ENCODE results near the gene RHBDF2. TPM values are rescaled to one million over a fixed set of nuclear protein-coding genes. Genes with fewer than 3 reads are reported as not detected.
A peak's percentile ranks its signal among the peaks of the same experiment; 100 is the strongest.

Gene RHBDF2
- total RNA-seq, 1 donor from 2014 or later: 17.5 TPM

GRCh38 chr17:76452660-76453430 is 48.4 kb downstream of the RHBDF2 start, which contains the start of gene UBE2O:
Gene UBE2O (minus strand): TSS chr17:76453152. CDS start chr17:76453141, 11 bp downstream.
- DNase-seq (ENCODE audit: extremely low spot score, unreplicated experiment): peak; percentile 96
- no peaks in the 10 kb centered on the region for H3K27me3 Mint-ChIP-seq (ENCODE audit: unreplicated experiment)
- H3K9me3 Mint-ChIP-seq (ENCODE audit: unreplicated experiment): no peaks in the 10 kb centered on the region

GRCh38 chr17:76452127-76452659 is 49.0 kb downstream of the RHBDF2 start:
- H3K9me3 Mint-ChIP-seq (ENCODE audit: unreplicated experiment): no peaks in the 10 kb centered on the region
- H3K4me3 Mint-ChIP-seq (ENCODE audit: unreplicated experiment): peak overlapping the region; percentile 83
- DNase-seq (ENCODE audit: extremely low spot score, unreplicated experiment): no peak
- peak overlapping the region; percentile 71 for H3K27ac Mint-ChIP-seq (ENCODE audit: unreplicated experiment)
- no peaks in the 10 kb centered on the region for H3K36me3 Mint-ChIP-seq (ENCODE audit: unreplicated experiment)
- TF ChIP-seq, protein P1, sequence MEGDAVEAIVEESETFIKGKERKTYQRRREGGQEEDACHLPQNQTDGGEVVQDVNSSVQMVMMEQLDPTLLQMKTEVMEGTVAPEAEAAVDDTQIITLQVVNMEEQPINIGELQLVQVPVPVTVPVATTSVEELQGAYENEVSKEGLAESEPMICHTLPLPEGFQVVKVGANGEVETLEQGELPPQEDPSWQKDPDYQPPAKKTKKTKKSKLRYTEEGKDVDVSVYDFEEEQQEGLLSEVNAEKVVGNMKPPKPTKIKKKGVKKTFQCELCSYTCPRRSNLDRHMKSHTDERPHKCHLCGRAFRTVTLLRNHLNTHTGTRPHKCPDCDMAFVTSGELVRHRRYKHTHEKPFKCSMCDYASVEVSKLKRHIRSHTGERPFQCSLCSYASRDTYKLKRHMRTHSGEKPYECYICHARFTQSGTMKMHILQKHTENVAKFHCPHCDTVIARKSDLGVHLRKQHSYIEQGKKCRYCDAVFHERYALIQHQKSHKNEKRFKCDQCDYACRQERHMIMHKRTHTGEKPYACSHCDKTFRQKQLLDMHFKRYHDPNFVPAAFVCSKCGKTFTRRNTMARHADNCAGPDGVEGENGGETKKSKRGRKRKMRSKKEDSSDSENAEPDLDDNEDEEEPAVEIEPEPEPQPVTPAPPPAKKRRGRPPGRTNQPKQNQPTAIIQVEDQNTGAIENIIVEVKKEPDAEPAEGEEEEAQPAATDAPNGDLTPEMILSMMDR (IDR thresholded peaks at IDR 0.05): no peak
- no peaks in the 10 kb centered on the region for H3K27me3 Mint-ChIP-seq (ENCODE audit: unreplicated experiment)
- peaks cover 38% of the 10 kb centered on the region for H3K4me1 Mint-ChIP-seq (ENCODE audit: unreplicated experiment)

More at GRCh38 chr17:76452660-76453430, 48.4 kb downstream of the RHBDF2 start, which contains the start of gene UBE2O:
- Mint-ChIP-seq H3K36me3 (ENCODE audit: unreplicated experiment) (no peaks in the 10 kb centered on the region), H3K27ac (ENCODE audit: unreplicated experiment) (peak within 1 kb of the TSS; percentile 81), H3K4me3 (ENCODE audit: unreplicated experiment) (peak within 1 kb of the TSS; percentile 83), H3K4me1 (ENCODE audit: unreplicated experiment) (peaks cover 33% of the 10 kb centered on the region)
- TF ChIP-seq, protein P1 (IDR thresholded peaks at IDR 0.05): peak; percentile 60

DNA sequence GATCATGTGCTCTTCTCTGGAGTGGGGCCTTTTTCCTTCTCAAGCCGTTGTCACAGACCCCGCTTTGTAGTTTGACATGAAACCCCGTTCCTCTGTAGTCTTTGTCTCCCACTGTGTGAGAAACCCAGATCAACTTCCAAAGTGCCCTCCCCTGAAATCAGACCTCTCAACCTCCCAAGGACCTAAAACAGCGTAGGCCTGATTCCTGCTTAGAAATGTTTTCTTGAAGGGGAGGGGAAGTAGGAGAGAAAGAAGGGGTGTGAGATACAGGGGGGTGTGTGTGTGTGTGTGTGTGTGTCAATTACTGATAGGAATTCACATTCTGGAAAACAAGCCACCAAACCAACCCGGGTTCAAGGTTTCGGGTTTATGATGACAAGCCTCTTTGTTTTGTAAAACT is 49.7 kb downstream of the RHBDF2 start:
- H3K36me3 Mint-ChIP-seq (ENCODE audit: unreplicated experiment): no peaks in the 10 kb centered on the region
- DNase-seq (ENCODE audit: extremely low spot score, unreplicated experiment): no peak
- peaks cover 45% of the 10 kb centered on the region for H3K4me1 Mint-ChIP-seq (ENCODE audit: unreplicated experiment)
- TF ChIP-seq, protein P1 (IDR thresholded peaks at IDR 0.05): no peak
- no peaks in the 10 kb centered on the region for H3K9me3 Mint-ChIP-seq (ENCODE audit: unreplicated experiment)
- peak overlapping the region; percentile 83 for H3K4me3 Mint-ChIP-seq (ENCODE audit: unreplicated experiment)
- no peaks in the 10 kb centered on the region for H3K27me3 Mint-ChIP-seq (ENCODE audit: unreplicated experiment)
- H3K27ac Mint-ChIP-seq (ENCODE audit: unreplicated experiment): no peak overlapping the region

DNA sequence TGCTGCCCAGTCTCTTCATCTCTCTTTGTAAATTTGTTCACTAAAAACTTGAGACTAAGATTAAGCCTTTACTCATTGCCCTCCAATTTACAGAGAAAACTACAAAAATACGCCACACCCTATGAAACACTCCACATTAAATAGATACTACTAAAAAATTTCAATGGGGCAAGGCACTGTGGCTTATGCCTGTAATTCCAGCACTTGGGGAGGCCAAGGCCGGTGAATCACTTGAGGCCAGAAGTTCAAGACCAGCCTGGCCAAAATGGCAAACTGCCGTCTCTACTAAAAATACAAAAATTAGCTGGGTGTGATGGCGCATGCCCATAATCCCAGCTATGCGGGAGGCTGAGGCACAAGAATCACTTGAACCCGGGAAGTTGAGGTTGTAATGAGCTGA is 52.1 kb downstream of the RHBDF2 start:
- H3K27ac Mint-ChIP-seq (ENCODE audit: unreplicated experiment): peak overlapping the region; percentile 18
- peaks cover 68% of the 10 kb centered on the region for H3K4me1 Mint-ChIP-seq (ENCODE audit: unreplicated experiment)
- no peaks in the 10 kb centered on the region for H3K36me3 Mint-ChIP-seq (ENCODE audit: unreplicated experiment)
- no peaks in the 10 kb centered on the region for H3K9me3 Mint-ChIP-seq (ENCODE audit: unreplicated experiment)
- TF ChIP-seq, protein P1 (IDR thresholded peaks at IDR 0.05): no peak
- DNase-seq (ENCODE audit: extremely low spot score, unreplicated experiment): no peak
- no peaks in the 10 kb centered on the region for H3K27me3 Mint-ChIP-seq (ENCODE audit: unreplicated experiment)
- no peak overlapping the region for H3K4me3 Mint-ChIP-seq (ENCODE audit: unreplicated experiment)

- Mint-ChIP-seq H3K36me3 (ENCODE audit: unreplicated experiment) (no peaks in the 10 kb centered on the region), H3K27me3 (ENCODE audit: unreplicated experiment) (no peaks in the 10 kb centered on the region), H3K9me3 (ENCODE audit: unreplicated experiment) (no peaks in the 10 kb centered on the region), H3K27ac (ENCODE audit: unreplicated experiment) (no peak overlapping the region), H3K4me1 (ENCODE audit: unreplicated experiment) (peaks cover 74% of the 10 kb centered on the region), H3K4me3 (ENCODE audit: unreplicated experiment) (no peak overlapping the region)
- DNase-seq (ENCODE audit: extremely low spot score, unreplicated experiment): no peak
- TF ChIP-seq, protein P1 (IDR thresholded peaks at IDR 0.05): no peak
These were observed 53.1 kb downstream of the RHBDF2 start for GRCh38 chr17:76447931-76448652.
